Common myeloid progenitor, CD34-positive (primary cell): ENCODE data around the gene NUP107. TPM values are rescaled to one million over a fixed set of nuclear protein-coding genes. Genes with fewer than 3 reads are reported as not detected.
"Not testable (repeated sequence)": the region's sequence is repeated elsewhere in the genome, so short reads cannot be mapped to it uniquely, and the experiment has no call there.

Source experiments
- CTCF ChIA-PET: fragments of 350-600 bp; sonication (Branson Sonifier 250); formaldehyde crosslinking; loops from one replicate; lab custom pipeline; 2021; ENCODE audit warnings: antibody characterized with exemption; lab: Charles Lee
- POLR2A ChIA-PET: fragments of 350-600 bp; sonication (Branson Sonifier 250); formaldehyde crosslinking; loops from one replicate; lab custom pipeline; 2021; ENCODE audit warnings: antibody characterized with exemption; lab: Charles Lee
- DNase-seq, 3 donors: peaks; one replicate each; pipeline versions ENCODE4 v3.0.0 to v3.0.0-alpha.2; 2013
- H3K27ac ChIP-seq, 2 experiments: 1 replicate in 1 of 2; 2 replicates in 1 of 2; pipeline ENCODE4 v1.7.0; 2013; ENCODE audit warnings: inconsistent platforms in 2 of 2, low read length in 2 of 2, mild to moderate bottlenecking in 2 of 2, low read depth in 1 of 2, moderate library complexity in 1 of 2; ENCODE audit not compliant: severe bottlenecking in 2 of 2, insufficient read depth in 1 of 2, poor library complexity in 1 of 2
- H3K27me3 ChIP-seq, 5 experiments: replicated peaks in 2 of 5; 1 replicate in 3 of 5; 2 replicates in 2 of 5; pipeline versions ENCODE4 v1.6.1 to v1.7.0; 2013; ENCODE audit warnings: low read length in 4 of 5, mild to moderate bottlenecking in 2 of 5, moderate library complexity in 2 of 5, inconsistent platforms in 1 of 5; ENCODE audit not compliant: insufficient read depth in 5 of 5, control insufficient read depth in 4 of 5
- H3K36me3 ChIP-seq, 4 experiments: 1 replicate in 2 of 4; 2 replicates in 2 of 4; pipeline versions ENCODE4 v1.6.1 to v1.7.0; 2013; ENCODE audit warnings: low read length in 3 of 4, control low read depth in 1 of 4, mild to moderate bottlenecking in 1 of 4; ENCODE audit not compliant: control insufficient read depth in 4 of 4, insufficient read depth in 4 of 4
- H3K4me1 ChIP-seq, 4 experiments: 1 replicate in 3 of 4; 2 replicates in 1 of 4; pipeline versions ENCODE4 v1.6.1 to v1.7.1; 2013; ENCODE audit warnings: low read length in 3 of 4, mild to moderate bottlenecking in 3 of 4, control low read depth in 1 of 4, inconsistent platforms in 1 of 4, moderate library complexity in 1 of 4; ENCODE audit not compliant: control insufficient read depth in 4 of 4, insufficient read depth in 4 of 4; ENCODE audit errors: control extremely low read depth in 1 of 4
- H3K4me3 ChIP-seq, 7 experiments: 1 replicate in 4 of 7; 2 replicates in 3 of 7; pipeline versions ENCODE4 v1.5.1 to v1.7.0; 2013; ENCODE audit warnings: mild to moderate bottlenecking in 7 of 7, low read length in 6 of 7, moderate library complexity in 6 of 7, inconsistent platforms in 2 of 7, low read depth in 2 of 7, control low read depth in 1 of 7; ENCODE audit not compliant: insufficient read depth in 4 of 7, control insufficient read depth in 1 of 7; ENCODE audit errors: extremely low read depth in 1 of 7
- H3K9me3 ChIP-seq, 5 experiments: 1 replicate in 4 of 5; 2 replicates in 1 of 5; pipeline versions ENCODE4 v1.6.1 to v1.7.1; 2013; ENCODE audit warnings: low read length in 4 of 5, mild to moderate bottlenecking in 2 of 5, inconsistent platforms in 1 of 5, low read depth in 1 of 5, moderate library complexity in 1 of 5; ENCODE audit not compliant: control insufficient read depth in 4 of 5, insufficient read depth in 2 of 5; ENCODE audit errors: control extremely low read depth in 1 of 5
- WGBS: methylation state at CpG from one replicate; pipeline ENCODE4 v1.1.5; 2013; ENCODE audit not compliant: insufficient coverage; 5-methylcytosine and 5-hydroxymethylcytosine counted together
- polyA plus RNA-seq: library from polyadenylated mRNA; unstranded; fragments of 120-200 nt; gene quantifications from one replicate; pipeline ENCODE4 v1.2.1, GENCODE V29; 2013

The NUP107 gene
- polyA plus RNA-seq = 50.5 TPM

- 0% methylated on average over 36 of the region's 44 CpGs for WGBS
- peak within 1 kb of the TSS; percentile 69 to 100 (median 97) for H3K4me3 ChIP-seq
- POLR2A ChIA-PET = interaction anchor here (0.6 kb wide), 1 partner anchor 908 kb away, joined by 4 read pairs; no protein-coding TSS in a partner anchor
- CTCF ChIA-PET = interaction anchor here (1.7 kb wide), 1 partner anchor 28 kb away, joined by 3 read pairs; no protein-coding TSS in a partner anchor
- peak; percentile 98 to 99 (median 98) for DNase-seq
- H3K27me3 ChIP-seq = no peaks in the 10 kb centered on the region
- H3K27ac ChIP-seq = peak within 1 kb of the TSS; percentile 83 to 93
- peaks cover 6 to 26% (median 14%) of the 10 kb centered on the region in 4 experiments for H3K4me1 ChIP-seq
- H3K36me3 ChIP-seq = peaks cover 3 to 18% (median 12%) of the 10 kb centered on the region in 4 experiments
- no peaks in the 10 kb centered on the region for H3K9me3 ChIP-seq
Observed at GRCh38 chr12:68686595-68687521, at the start of gene NUP107. Gene NUP107, plus strand, starts transcription at chr12:68686978. Its CDS starts 88 bp downstream, at chr12:68687066.

GRCh38 chr12:68637439-68637838, 49.3 kb upstream of the NUP107 start:
- H3K4me3 ChIP-seq, POLR2A ChIA-PET, H3K36me3 ChIP-seq, H3K27ac ChIP-seq, H3K9me3 ChIP-seq, H3K27me3 ChIP-seq, DNase-seq: not testable (repeated sequence)
- peaks cover 7 to 57% (median 15%) of the 10 kb centered on the region in 4 experiments for H3K4me1 ChIP-seq
- CTCF ChIA-PET = interaction anchor here (1.2 kb wide), 1 partner anchor 302 kb away, joined by 4 read pairs; no protein-coding TSS in a partner anchor
- no CpG with 5 or more reads among the region's 3 CpGs for WGBS

- peak overlapping the region in 1 of 2 experiments; percentile 37 for H3K27ac ChIP-seq
- 10% methylated on average over 2 of the region's 3 CpGs for WGBS
- H3K9me3 ChIP-seq = no peaks in the 10 kb centered on the region
- ChIA-PET CTCF (no interaction called here), POLR2A (no interaction called here)
- H3K4me1 ChIP-seq = peaks cover 6 to 52% (median 14%) of the 10 kb centered on the region in 4 experiments
- no peak for DNase-seq
- H3K4me3 ChIP-seq = no peak overlapping the region
- H3K27me3 ChIP-seq = no peaks in the 10 kb centered on the region
- H3K36me3 ChIP-seq = peaks cover 2 to 12% (median 9%) of the 10 kb centered on the region in 4 experiments
Observed at GRCh38 chr12:68638171-68638570, 48.6 kb upstream of the NUP107 start.

- Histone ChIP-seq H3K27ac (no peak overlapping the region), H3K27me3 (no peaks in the 10 kb centered on the region), H3K4me3 (no peak overlapping the region), H3K4me1 (peaks cover 6 to 48% (median 14%) of the 10 kb centered on the region in 4 experiments), H3K9me3 (no peaks in the 10 kb centered on the region), H3K36me3 (peaks cover 2 to 12% (median 8%) of the 10 kb centered on the region in 4 experiments)
- no peak for DNase-seq
- CTCF ChIA-PET = interaction anchor here (1.3 to 1.5 kb wide), 2 partner anchors 10 to 13 kb away, joined by 3 to 5 read pairs; no protein-coding TSS in a partner anchor
- WGBS = 97% methylated on average over 5 of the region's 12 CpGs
- POLR2A ChIA-PET = no interaction called here
Observed at GRCh38 chr12:68638721-68639395, 47.9 kb upstream of the NUP107 start.

GRCh38 chr12:68639396-68639767, 47.4 kb upstream of the NUP107 start:
- CTCF ChIA-PET = interaction anchor here (1.1 to 1.5 kb wide), 4 partner anchors 10 to 281 kb away, joined by 3 to 5 read pairs (median 3); no protein-coding TSS in a partner anchor
- Histone ChIP-seq H3K9me3 (no peaks in the 10 kb centered on the region), H3K27ac (no peak overlapping the region), H3K27me3 (no peaks in the 10 kb centered on the region), H3K4me1 (peaks cover 6 to 43% (median 11%) of the 10 kb centered on the region in 4 experiments), H3K4me3 (no peak overlapping the region), H3K36me3 (peaks cover 2 to 12% (median 8%) of the 10 kb centered on the region in 4 experiments)
- no CpG with 5 or more reads among the region's 1 CpG for WGBS
- DNase-seq = no peak
- POLR2A ChIA-PET = no interaction called here

GRCh38 chr12:68641138-68641537, 45.6 kb upstream of the NUP107 start:
- H3K36me3 ChIP-seq = peaks cover 2 to 18% (median 15%) of the 10 kb centered on the region in 4 experiments
- H3K27ac ChIP-seq = peak overlapping the region in 1 of 2 experiments; percentile 22
- CTCF ChIA-PET = interaction anchor here (1.0 to 1.6 kb wide), 3 partner anchors 13 to 307 kb away, joined by 3 read pairs; no protein-coding TSS in a partner anchor
- no peaks in the 10 kb centered on the region for H3K27me3 ChIP-seq
- H3K9me3 ChIP-seq = no peaks in the 10 kb centered on the region
- H3K4me1 ChIP-seq = peaks cover 6 to 40% (median 11%) of the 10 kb centered on the region in 4 experiments
- peak overlapping the region in 2 of 7 experiments; percentile 19 to 50 for H3K4me3 ChIP-seq
- POLR2A ChIA-PET = interaction anchor here (0.8 kb wide), 1 partner anchor 12 kb away, joined by 3 read pairs; no protein-coding TSS in a partner anchor
- WGBS = 47% methylated on average over 2 of the region's 5 CpGs
- peak in 2 of 3 donors; percentile 34 to 52 for DNase-seq
